ENCODE measurements around the gene SLC24A4.

SLC24A4 gene, protein sequence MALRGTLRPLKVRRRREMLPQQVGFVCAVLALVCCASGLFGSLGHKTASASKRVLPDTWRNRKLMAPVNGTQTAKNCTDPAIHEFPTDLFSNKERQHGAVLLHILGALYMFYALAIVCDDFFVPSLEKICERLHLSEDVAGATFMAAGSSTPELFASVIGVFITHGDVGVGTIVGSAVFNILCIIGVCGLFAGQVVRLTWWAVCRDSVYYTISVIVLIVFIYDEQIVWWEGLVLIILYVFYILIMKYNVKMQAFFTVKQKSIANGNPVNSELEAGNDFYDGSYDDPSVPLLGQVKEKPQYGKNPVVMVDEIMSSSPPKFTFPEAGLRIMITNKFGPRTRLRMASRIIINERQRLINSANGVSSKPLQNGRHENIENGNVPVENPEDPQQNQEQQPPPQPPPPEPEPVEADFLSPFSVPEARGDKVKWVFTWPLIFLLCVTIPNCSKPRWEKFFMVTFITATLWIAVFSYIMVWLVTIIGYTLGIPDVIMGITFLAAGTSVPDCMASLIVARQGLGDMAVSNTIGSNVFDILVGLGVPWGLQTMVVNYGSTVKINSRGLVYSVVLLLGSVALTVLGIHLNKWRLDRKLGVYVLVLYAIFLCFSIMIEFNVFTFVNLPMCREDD

DNA sequence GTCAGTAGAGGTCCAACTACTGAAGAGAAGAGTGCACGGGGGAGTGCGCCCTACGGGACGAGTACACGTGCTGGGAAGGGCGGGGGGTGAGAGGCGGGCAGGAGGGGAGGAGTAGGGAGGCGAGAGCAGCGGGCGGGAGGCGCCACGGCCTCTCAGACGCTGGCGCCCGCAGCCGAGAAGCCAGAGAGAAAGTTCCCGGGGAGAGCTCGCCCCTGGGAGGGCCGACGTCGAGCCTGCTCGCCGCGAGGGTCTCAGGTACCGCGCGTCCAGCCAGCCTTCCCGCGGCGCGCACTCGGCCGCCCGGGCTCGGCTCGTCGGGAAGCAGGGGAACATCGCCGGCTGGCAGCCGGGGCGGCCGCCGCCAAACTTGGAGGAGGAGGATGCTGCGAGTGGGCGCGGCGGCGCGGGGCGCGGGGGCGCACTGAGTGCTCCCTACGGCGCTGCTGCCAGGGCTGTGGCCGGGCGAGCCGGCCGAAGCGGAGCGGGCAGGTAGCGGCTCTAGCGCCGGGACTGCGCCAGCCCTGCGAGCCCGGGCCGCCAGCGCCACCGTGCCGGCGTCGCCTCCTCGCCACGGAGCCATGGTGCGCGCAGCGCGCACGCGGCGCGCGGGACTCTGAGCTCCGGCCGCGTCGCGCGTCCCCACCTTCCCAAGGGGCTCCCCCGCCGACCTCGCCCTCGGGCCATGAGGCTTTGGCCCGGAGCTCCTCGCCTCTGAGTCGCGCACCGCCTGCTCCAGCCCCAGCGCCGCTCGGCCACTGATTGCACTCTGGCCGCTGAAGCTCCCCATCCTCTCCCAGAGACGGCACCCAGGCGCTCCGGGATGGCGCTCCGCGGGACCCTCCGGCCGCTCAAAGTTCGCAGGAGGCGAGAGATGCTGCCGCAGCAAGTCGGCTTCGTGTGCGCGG, at the start of gene SLC24A4:
SLC24A4 (plus strand) TSS at position 155 of the 905 bp plus-strand sequence; CDS start at position 821, 666 bp downstream.
- H3K4me3 ChIP-seq = no peak within 1 kb of the TSS
- no peak within 1 kb of the TSS for H3K27ac ChIP-seq
- H3K4me2 ChIP-seq = no peak within 1 kb of the TSS
- H3K9ac ChIP-seq = no peak within 1 kb of the TSS
- peaks cover 14% of the 10 kb centered on the region for H3K9me3 ChIP-seq
- no peak for TF ChIP-seq Cebpa-rat (IDR thresholded peaks at IDR 0.05)
- no peaks in the 10 kb centered on the region for H3K36me3 ChIP-seq
- H3K4me1 ChIP-seq = no peaks in the 10 kb centered on the region
- H3K27me3 ChIP-seq = peaks cover 12% of the 10 kb centered on the region; the same call in 1 of the 2 replicates
- H4K20me1 ChIP-seq = no peaks in the 10 kb centered on the region

DNA sequence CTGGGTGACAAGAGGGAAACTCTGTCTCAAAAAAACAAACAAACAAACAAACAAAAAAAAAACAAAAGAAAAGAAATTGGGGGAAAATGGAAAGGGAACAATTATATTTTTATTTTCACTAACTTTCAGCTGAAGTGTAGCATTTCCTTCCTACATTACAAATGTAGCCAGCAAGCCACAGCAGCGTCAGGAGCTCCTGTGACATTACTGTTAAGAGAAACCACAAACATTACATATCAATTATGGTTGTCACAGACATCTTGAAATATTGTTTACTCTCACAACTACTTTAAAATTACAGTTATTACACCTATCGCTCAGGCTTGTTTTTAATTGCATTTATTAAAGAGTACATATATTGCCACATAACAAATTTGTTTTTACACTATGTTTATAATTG, 49.8 kb upstream of the SLC24A4 start:
- no peak for TF ChIP-seq Cebpa-rat (IDR thresholded peaks at IDR 0.05)
- Histone ChIP-seq H3K4me1 (no peaks in the 10 kb centered on the region), H3K27ac (no peak overlapping the region), H3K4me3 (no peak overlapping the region), H3K4me2 (no peak overlapping the region), H4K20me1 (no peaks in the 10 kb centered on the region), H3K27me3 (no peaks in the 10 kb centered on the region), H3K9me3 (no peaks in the 10 kb centered on the region), H3K9ac (no peak overlapping the region), H3K36me3 (no peaks in the 10 kb centered on the region)

DNA sequence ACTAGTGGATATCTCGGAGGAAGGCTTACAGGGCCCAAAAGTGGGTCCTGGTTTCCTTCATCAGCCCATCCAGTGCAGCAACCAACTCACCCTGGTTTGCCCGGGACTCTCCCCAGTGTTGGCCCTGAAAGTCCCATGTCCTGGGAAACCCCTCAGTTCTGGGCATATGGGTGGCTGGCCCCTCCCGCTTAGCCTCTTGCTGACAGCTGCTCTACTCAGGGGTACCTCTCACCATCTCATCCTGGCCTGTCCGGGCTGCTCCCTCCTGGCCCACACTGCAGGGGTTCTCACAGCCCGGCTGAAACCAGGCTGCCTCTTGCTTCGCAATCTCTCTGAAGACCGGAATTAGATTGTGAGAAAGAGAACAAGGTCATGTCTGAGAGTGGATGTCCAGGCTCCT, 48.9 kb upstream of the SLC24A4 start:
- TF ChIP-seq Cebpa-rat (IDR thresholded peaks at IDR 0.05) = no peak
- Histone ChIP-seq H3K27ac (no peak overlapping the region), H3K27me3 (no peaks in the 10 kb centered on the region), H3K9ac (no peak overlapping the region), H3K4me2 (no peak overlapping the region), H3K9me3 (no peaks in the 10 kb centered on the region), H3K4me1 (no peaks in the 10 kb centered on the region), H4K20me1 (no peaks in the 10 kb centered on the region), H3K4me3 (no peak overlapping the region), H3K36me3 (no peaks in the 10 kb centered on the region)

DNA sequence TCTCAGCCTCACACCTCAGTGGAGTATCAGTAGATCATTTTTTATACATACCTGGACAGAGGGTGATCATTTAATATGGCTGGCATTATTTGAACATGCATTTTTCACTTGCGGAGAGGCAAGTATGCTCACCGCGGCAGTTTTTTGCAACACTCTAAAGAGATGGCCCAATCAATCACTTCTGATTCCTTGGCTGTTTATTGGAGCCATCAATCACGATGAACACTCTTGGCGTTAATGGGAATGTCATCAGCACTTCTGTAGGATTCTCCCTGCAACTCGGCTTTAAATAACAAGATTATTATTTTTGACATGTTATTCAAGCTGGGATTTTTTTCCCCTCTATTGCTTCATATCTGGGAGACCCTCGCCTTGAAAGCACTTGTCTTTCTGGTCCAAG, 46.9 kb upstream of the SLC24A4 start:
- Histone ChIP-seq H3K4me2 (no peak overlapping the region), H3K27me3 (no peaks in the 10 kb centered on the region), H3K4me1 (peaks cover 5% of the 10 kb centered on the region; the same call in 1 of the 2 replicates), H3K27ac (no peak overlapping the region), H3K9me3 (no peaks in the 10 kb centered on the region), H4K20me1 (no peaks in the 10 kb centered on the region), H3K36me3 (no peaks in the 10 kb centered on the region), H3K4me3 (no peak overlapping the region), H3K9ac (no peak overlapping the region)
- no peak for TF ChIP-seq Cebpa-rat (IDR thresholded peaks at IDR 0.05)

DNA sequence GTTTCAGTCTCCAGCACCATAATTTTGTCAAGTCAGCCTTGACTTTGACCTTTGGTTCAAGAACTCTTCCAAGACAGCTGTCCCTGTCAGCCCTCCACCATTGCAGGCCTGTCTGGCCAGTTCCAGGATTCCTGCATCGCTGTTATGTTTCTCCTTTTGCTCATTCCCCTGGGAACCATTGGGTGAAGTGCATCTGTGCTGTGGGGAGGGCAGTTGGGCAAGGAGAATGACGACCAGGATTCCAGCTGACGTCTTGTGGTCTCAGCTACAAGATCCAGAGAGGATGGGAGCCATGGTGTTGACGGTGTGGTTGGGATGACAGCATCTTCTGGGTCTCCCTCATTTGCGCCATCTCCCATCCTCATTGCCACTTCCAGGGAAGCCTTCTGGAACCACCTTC, 45.9 kb upstream of the SLC24A4 start:
- Histone ChIP-seq H4K20me1 (no peaks in the 10 kb centered on the region), H3K4me1 (peaks cover 8% of the 10 kb centered on the region; the same call in 1 of the 2 replicates), H3K9me3 (no peaks in the 10 kb centered on the region), H3K27me3 (no peaks in the 10 kb centered on the region), H3K27ac (no peak overlapping the region), H3K4me3 (no peak overlapping the region), H3K4me2 (no peak overlapping the region), H3K9ac (no peak overlapping the region), H3K36me3 (no peaks in the 10 kb centered on the region)
- TF ChIP-seq Cebpa-rat (IDR thresholded peaks at IDR 0.05) = no peak

DNA sequence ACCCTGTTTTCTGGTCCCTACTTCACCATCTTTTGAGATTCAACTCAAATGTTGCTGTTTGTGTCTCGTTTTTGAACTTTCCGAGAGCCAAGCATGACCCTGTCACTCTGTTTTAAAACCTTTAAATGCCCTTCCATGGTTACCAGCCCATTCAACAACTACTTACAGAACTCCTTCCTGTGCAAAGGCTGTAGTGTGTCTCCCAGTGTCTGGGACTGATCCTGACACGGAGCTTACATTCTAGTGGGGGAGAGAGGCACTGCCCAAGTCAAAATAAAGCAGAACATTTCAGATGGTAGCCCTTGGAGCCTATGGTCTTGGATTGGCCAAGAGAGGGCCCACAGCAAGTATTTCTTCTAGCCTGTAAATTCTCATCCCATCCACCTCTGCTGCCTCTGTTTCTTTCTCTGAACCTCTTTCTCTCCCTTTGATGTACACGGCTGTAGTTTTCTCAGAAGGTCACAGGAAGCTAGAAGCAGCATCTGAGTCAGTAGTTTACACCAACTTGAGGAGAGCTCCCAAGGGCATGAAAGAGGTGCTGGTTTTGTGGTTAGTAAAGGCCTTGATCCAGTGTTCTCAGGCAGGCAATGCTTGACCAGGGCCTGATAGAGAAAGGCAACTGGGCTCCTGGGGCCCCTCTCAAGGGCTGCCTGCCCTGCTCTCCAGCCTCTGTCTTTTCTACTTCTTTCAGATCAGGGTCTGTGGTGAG, 42.3 kb upstream of the SLC24A4 start:
- TF ChIP-seq Cebpa-rat (IDR thresholded peaks at IDR 0.05) = no peak
- H3K9ac ChIP-seq = no peak overlapping the region
- H3K9me3 ChIP-seq = no peaks in the 10 kb centered on the region
- no peak overlapping the region for H3K4me3 ChIP-seq
- no peak overlapping the region for H3K27ac ChIP-seq
- H3K27me3 ChIP-seq = no peaks in the 10 kb centered on the region
- H4K20me1 ChIP-seq = no peaks in the 10 kb centered on the region
- peak overlapping the region; percentile 14; the same call in 1 of the 2 replicates for H3K4me2 ChIP-seq
- no peaks in the 10 kb centered on the region for H3K36me3 ChIP-seq
- H3K4me1 ChIP-seq = peaks cover 8% of the 10 kb centered on the region; the same call in 1 of the 2 replicates

DNA sequence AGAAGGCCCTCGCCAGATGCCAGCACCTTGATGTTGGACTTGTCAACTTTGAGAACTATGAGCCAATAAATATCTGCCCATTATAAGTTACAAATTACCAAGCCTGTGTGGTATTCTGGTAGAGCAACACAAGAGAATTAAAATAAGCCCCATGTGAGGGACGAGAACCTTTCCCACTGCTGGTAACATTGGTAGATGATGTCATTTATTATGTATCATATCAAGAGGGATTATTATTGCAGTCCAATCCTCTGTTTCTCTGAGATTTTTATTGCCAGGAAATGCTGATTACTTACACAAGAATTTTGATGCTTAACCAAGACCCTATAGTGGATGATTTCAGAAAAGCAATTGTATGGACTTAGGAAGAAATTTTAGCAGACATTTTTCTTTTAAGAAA, 40.3 kb upstream of the SLC24A4 start:
- TF ChIP-seq Cebpa-rat (IDR thresholded peaks at IDR 0.05) = no peak
- Histone ChIP-seq H3K9me3 (no peaks in the 10 kb centered on the region), H3K27me3 (no peaks in the 10 kb centered on the region), H3K36me3 (no peaks in the 10 kb centered on the region), H4K20me1 (no peaks in the 10 kb centered on the region), H3K4me2 (no peak overlapping the region), H3K4me1 (peaks cover 8% of the 10 kb centered on the region; the same call in 1 of the 2 replicates), H3K9ac (no peak overlapping the region), H3K4me3 (no peak overlapping the region), H3K27ac (no peak overlapping the region)

DNA sequence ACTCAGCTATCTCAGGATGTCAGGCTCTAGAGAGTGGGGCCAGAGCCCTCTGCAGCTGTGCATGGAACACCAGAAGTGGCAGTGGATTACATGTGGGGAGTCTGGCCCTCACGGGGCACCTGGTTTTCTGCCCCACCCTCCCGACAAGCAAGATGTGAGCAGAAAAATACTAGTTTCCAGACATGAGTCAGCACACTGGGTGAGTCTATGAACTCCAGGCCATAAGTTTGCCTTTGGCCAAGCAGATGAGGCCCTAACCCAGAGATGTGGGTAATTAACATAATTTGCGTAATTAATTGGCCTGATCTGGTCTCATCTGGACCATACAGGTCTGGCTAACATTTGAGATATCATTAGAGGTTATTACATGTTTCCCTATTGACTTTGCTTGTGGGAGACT, 37.7 kb upstream of the SLC24A4 start:
- no peak for TF ChIP-seq Cebpa-rat (IDR thresholded peaks at IDR 0.05)
- no peaks in the 10 kb centered on the region for H3K27me3 ChIP-seq
- H3K4me2 ChIP-seq = no peak overlapping the region

DNA sequence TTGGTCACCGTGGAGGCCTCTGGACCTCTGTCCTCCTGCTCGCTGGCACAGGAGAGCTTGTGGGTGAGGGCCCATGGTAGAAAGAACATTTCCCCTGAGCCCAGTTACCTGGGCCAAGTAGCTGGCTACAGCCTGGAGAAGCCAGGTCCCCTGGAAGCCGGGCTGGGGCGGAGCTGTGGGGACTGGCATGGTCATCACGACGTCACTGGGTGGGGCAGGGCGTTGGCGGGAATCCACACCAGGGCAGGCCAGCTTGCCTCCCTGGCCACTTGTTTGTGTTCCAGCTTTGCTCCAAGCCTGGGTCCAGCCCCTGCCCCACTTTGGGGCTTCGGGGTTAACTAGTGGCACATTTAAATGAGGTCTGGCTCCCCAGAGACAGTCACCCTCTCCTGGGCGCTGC, 35.0 kb upstream of the SLC24A4 start:
- no peaks in the 10 kb centered on the region for H3K36me3 ChIP-seq
- H3K9ac ChIP-seq = no peak overlapping the region
- H3K4me2 ChIP-seq = no peak overlapping the region
- H4K20me1 ChIP-seq = no peaks in the 10 kb centered on the region
- TF ChIP-seq Cebpa-rat (IDR thresholded peaks at IDR 0.05) = no peak
- no peak overlapping the region for H3K27ac ChIP-seq
- no peak overlapping the region for H3K4me3 ChIP-seq
- H3K27me3 ChIP-seq = no peaks in the 10 kb centered on the region
- no peaks in the 10 kb centered on the region for H3K4me1 ChIP-seq
- H3K9me3 ChIP-seq = no peaks in the 10 kb centered on the region

More for the DNA sequence above, 37.7 kb upstream of the SLC24A4 start:
- H3K4me1 ChIP-seq = peaks cover 8% of the 10 kb centered on the region; the same call in 1 of the 2 replicates
- H3K9ac ChIP-seq = no peak overlapping the region
- no peaks in the 10 kb centered on the region for H3K36me3 ChIP-seq
- no peaks in the 10 kb centered on the region for H3K9me3 ChIP-seq
- H4K20me1 ChIP-seq = no peaks in the 10 kb centered on the region
- no peak overlapping the region for H3K4me3 ChIP-seq
- H3K27ac ChIP-seq = no peak overlapping the region

Data from BLaER1 (cell line).